GM18907 (cell line): ENCODE data around the gene MAD1L1.

ENCODE experiments used
- ATAC-seq: cut with Tn5 transposase; IDR thresholded peaks from one replicate; pipeline ENCODE4 v1.9.1; 2021; ENCODE audit warnings: mild to moderate bottlenecking, moderate library complexity; ENCODE audit not compliant: unreplicated experiment

MAD1L1 gene

GRCh38 chr7:2201686-2202360 is 30.9 kb downstream of the MAD1L1 start:
- ATAC-seq = no peak

- ATAC-seq = no peak
Observed at GRCh38 chr7:2201128-2201527, 31.6 kb downstream of the MAD1L1 start.

- no peak for ATAC-seq
Observed at GRCh38 chr7:2200584-2200980, 32.2 kb downstream of the MAD1L1 start.

GRCh38 chr7:2199956-2200583 is 32.7 kb downstream of the MAD1L1 start:
- no peak for ATAC-seq

- no peak for ATAC-seq
Observed at GRCh38 chr7:2199528-2199927, 33.2 kb downstream of the MAD1L1 start.

GRCh38 chr7:2198760-2199159 is 34.0 kb downstream of the MAD1L1 start:
- no peak for ATAC-seq

- ATAC-seq = no peak
Observed at GRCh38 chr7:2198206-2198605, 34.5 kb downstream of the MAD1L1 start.

GRCh38 chr7:2197436-2198155 is 35.1 kb downstream of the MAD1L1 start:
- ATAC-seq = no peak

- no peak for ATAC-seq
Observed at GRCh38 chr7:2196381-2197378, 36.1 kb downstream of the MAD1L1 start.

- no peak for ATAC-seq
Observed at GRCh38 chr7:2195400-2196246, 37.1 kb downstream of the MAD1L1 start.

GRCh38 chr7:2193575-2194305 is 39.0 kb downstream of the MAD1L1 start:
- no peak for ATAC-seq

GRCh38 chr7:2192831-2193534 is 39.8 kb downstream of the MAD1L1 start:
- no peak for ATAC-seq

- ATAC-seq = no peak
Observed at GRCh38 chr7:2191016-2191415, 41.7 kb downstream of the MAD1L1 start.

- ATAC-seq = no peak
Observed at GRCh38 chr7:2190531-2190930, 42.2 kb downstream of the MAD1L1 start.

- ATAC-seq = no peak
Observed at GRCh38 chr7:2186166-2186565, 46.6 kb downstream of the MAD1L1 start.

- no peak for ATAC-seq
Observed at GRCh38 chr7:2185715-2186114, 47.0 kb downstream of the MAD1L1 start.

- ATAC-seq = peak; percentile 74
Observed at GRCh38 chr7:2182461-2182860, 50.3 kb downstream of the MAD1L1 start.

GRCh38 chr7:2181077-2181854 is 51.5 kb downstream of the MAD1L1 start:
- ATAC-seq = no peak
